ENCODE results near the gene SPAG4. TPM values are rescaled to one million over a fixed set of nuclear protein-coding genes. Genes with fewer than 3 reads are reported as not detected.

The SPAG4 gene
- total and polyA plus RNA-seq, 10 of the 15 experiments (the other 5 are each of a cell fraction or from before 2014, with no cell fraction given): 0.90 to 12.5 (median 2.4) TPM

DNA sequence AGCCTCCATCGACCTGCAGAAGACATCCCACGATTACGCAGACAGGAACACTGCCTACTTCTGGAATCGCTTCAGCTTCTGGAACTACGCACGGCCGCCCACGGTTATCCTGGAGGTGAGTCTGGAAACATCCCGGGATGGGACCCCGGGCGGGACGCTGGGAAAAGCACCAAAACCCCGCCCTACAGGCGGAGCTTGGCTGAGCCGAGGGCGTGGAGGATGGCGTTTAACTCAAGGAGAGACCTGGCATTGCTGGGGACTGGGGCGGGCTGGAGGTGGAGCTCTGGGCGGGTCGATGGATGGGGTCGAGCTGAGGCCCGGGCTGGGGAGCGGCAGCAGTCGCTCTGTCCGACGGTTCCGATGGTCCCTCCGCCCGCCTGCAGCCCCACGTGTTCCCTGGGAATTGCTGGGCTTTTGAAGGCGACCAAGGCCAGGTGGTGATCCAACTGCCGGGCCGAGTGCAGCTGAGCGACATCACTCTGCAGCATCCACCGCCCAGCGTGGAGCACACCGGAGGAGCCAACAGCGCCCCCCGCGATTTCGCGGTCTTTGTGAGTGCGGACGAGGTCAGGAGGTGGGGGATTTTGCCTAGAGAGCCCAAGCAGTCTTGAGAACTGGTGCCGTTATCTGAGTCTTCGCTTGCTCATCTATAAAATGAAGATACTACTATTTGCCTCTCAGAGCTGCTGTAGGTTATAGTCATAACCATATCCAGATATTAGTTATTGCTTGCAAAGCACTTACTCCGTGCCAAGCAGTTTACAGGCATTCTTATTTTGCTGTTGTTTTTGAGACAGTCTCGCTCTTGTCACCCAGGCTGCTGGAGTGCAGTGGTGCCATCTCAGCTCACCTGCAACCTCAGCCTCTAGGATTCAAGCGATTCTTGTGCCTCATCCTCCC, 3.8 kb downstream of the SPAG4 start (continued):
- TF ChIP-seq, protein P1, sequence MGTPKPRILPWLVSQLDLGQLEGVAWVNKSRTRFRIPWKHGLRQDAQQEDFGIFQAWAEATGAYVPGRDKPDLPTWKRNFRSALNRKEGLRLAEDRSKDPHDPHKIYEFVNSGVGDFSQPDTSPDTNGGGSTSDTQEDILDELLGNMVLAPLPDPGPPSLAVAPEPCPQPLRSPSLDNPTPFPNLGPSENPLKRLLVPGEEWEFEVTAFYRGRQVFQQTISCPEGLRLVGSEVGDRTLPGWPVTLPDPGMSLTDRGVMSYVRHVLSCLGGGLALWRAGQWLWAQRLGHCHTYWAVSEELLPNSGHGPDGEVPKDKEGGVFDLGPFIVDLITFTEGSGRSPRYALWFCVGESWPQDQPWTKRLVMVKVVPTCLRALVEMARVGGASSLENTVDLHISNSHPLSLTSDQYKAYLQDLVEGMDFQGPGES (IDR thresholded peaks at IDR 0.05): no peak
- TF ChIP-seq, protein P2, sequence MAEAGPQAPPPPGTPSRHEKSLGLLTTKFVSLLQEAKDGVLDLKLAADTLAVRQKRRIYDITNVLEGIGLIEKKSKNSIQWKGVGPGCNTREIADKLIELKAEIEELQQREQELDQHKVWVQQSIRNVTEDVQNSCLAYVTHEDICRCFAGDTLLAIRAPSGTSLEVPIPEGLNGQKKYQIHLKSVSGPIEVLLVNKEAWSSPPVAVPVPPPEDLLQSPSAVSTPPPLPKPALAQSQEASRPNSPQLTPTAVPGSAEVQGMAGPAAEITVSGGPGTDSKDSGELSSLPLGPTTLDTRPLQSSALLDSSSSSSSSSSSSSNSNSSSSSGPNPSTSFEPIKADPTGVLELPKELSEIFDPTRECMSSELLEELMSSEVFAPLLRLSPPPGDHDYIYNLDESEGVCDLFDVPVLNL (IDR thresholded peaks at IDR 0.05; ENCODE audit: low read depth, low read length): no peak
- TF ChIP-seq CREM (IDR thresholded peaks at IDR 0.05; ENCODE audit: low read depth) (no peak), BHLHE40 (IDR thresholded peaks at IDR 0.05; ENCODE audit: borderline replicate concordance in 1 of 2, low read depth in 2 of 2, low read length in 1 of 2) (peak; percentile 20 to 34; a peak in 1 of 4 replicates), CHD4 (IDR thresholded peaks at IDR 0.05) (no peak), PAX8 (IDR thresholded peaks at IDR 0.05) (no peak), NFYB (IDR thresholded peaks at IDR 0.05; ENCODE audit: insufficient read depth, low read depth, low read length) (no peak), SIN3A (IDR thresholded peaks at IDR 0.05; ENCODE audit: low read depth, low read length) (0 out of 2 replicates have a peak, but pooled peaks have one; percentile 63), SREBF1 (IDR thresholded peaks at IDR 0.05; ENCODE audit: low read length) (no peak), FOXK2 (IDR thresholded peaks at IDR 0.05) (no peak), RUNX3 (IDR thresholded peaks at IDR 0.05; ENCODE audit: low read length) (peak; percentile 79), ZNF622 (IDR thresholded peaks at IDR 0.05) (no peak)
- TF ChIP-seq, protein P3, sequence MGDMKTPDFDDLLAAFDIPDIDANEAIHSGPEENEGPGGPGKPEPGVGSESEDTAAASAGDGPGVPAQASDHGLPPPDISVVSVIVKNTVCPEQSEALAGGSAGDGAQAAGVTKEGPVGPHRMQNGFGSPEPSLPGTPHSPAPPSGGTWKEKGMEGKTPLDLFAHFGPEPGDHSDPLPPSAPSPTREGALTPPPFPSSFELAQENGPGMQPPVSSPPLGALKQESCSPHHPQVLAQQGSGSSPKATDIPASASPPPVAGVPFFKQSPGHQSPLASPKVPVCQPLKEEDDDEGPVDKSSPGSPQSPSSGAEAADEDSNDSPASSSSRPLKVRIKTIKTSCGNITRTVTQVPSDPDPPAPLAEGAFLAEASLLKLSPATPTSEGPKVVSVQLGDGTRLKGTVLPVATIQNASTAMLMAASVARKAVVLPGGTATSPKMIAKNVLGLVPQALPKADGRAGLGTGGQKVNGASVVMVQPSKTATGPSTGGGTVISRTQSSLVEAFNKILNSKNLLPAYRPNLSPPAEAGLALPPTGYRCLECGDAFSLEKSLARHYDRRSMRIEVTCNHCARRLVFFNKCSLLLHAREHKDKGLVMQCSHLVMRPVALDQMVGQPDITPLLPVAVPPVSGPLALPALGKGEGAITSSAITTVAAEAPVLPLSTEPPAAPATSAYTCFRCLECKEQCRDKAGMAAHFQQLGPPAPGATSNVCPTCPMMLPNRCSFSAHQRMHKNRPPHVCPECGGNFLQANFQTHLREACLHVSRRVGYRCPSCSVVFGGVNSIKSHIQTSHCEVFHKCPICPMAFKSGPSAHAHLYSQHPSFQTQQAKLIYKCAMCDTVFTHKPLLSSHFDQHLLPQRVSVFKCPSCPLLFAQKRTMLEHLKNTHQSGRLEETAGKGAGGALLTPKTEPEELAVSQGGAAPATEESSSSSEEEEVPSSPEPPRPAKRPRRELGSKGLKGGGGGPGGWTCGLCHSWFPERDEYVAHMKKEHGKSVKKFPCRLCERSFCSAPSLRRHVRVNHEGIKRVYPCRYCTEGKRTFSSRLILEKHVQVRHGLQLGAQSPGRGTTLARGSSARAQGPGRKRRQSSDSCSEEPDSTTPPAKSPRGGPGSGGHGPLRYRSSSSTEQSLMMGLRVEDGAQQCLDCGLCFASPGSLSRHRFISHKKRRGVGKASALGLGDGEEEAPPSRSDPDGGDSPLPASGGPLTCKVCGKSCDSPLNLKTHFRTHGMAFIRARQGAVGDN (IDR thresholded peaks at IDR 0.05): no peak
- TF ChIP-seq, protein P4, sequence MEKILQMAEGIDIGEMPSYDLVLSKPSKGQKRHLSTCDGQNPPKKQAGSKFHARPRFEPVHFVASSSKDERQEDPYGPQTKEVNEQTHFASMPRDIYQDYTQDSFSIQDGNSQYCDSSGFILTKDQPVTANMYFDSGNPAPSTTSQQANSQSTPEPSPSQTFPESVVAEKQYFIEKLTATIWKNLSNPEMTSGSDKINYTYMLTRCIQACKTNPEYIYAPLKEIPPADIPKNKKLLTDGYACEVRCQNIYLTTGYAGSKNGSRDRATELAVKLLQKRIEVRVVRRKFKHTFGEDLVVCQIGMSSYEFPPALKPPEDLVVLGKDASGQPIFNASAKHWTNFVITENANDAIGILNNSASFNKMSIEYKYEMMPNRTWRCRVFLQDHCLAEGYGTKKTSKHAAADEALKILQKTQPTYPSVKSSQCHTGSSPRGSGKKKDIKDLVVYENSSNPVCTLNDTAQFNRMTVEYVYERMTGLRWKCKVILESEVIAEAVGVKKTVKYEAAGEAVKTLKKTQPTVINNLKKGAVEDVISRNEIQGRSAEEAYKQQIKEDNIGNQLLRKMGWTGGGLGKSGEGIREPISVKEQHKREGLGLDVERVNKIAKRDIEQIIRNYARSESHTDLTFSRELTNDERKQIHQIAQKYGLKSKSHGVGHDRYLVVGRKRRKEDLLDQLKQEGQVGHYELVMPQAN (conservative IDR thresholded peaks at IDR 0.05): 0 out of 2 replicates have a peak, but pooled peaks have one; percentile 52
- TF ChIP-seq, protein P5, sequence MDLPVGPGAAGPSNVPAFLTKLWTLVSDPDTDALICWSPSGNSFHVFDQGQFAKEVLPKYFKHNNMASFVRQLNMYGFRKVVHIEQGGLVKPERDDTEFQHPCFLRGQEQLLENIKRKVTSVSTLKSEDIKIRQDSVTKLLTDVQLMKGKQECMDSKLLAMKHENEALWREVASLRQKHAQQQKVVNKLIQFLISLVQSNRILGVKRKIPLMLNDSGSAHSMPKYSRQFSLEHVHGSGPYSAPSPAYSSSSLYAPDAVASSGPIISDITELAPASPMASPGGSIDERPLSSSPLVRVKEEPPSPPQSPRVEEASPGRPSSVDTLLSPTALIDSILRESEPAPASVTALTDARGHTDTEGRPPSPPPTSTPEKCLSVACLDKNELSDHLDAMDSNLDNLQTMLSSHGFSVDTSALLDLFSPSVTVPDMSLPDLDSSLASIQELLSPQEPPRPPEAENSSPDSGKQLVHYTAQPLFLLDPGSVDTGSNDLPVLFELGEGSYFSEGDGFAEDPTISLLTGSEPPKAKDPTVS (IDR thresholded peaks at IDR 0.05; ENCODE audit: low read depth, low read length): no peak
- TF ChIP-seq, protein P6, sequence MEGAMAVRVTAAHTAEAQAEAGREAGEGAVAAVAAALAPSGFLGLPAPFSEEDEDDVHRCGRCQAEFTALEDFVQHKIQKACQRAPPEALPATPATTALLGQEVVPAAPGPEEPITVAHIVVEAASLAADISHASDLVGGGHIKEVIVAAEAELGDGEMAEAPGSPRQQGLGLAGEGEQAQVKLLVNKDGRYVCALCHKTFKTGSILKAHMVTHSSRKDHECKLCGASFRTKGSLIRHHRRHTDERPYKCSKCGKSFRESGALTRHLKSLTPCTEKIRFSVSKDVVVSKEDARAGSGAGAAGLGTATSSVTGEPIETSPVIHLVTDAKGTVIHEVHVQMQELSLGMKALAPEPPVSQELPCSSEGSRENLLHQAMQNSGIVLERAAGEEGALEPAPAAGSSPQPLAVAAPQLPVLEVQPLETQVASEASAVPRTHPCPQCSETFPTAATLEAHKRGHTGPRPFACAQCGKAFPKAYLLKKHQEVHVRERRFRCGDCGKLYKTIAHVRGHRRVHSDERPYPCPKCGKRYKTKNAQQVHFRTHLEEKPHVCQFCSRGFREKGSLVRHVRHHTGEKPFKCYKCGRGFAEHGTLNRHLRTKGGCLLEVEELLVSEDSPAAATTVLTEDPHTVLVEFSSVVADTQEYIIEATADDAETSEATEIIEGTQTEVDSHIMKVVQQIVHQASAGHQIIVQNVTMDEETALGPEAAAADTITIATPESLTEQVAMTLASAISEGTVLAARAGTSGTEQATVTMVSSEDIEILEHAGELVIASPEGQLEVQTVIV (IDR thresholded peaks at IDR 0.05; ENCODE audit: borderline replicate concordance, partially characterized antibody): peak; percentile 26

All from GM12878 (cell line).